GM18517 (cell line): ENCODE measurements around the gene TERT.
"Not testable (repeated sequence)": the region's sequence is repeated elsewhere in the genome, so short reads cannot be mapped to it uniquely, and the experiment has no call there.

Source experiments
- ATAC-seq: cut with Tn5 transposase; IDR thresholded peaks from one replicate; pipeline ENCODE4 v1.9.1; 2021; ENCODE audit warnings: mild to moderate bottlenecking, moderate library complexity; ENCODE audit not compliant: unreplicated experiment

Gene TERT

DNA sequence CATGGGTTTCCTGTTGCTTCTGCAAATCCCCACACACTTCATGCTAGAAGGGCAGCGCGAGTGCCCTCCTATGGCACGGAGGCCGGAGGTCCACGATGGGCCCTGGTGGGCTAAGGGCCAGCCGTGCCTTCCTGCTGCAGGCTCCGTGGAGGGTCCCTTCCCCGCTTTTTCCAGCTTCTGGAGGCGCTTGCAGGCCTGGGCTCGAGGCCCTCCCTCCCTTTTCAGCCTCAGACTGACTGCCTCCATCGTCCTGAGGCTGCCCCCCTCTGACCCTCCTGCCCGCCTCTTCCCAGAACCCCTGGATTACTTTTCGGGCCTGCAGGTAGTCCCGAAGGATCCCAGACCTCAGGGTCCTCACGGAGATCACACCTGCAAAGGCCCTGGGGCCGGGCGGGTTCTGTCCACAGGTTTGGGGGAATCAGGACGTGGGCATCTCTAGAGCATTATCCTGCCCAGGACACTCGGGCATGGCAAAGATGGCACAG lies 3.2 kb upstream of the TERT start:
- no peak for ATAC-seq

DNA sequence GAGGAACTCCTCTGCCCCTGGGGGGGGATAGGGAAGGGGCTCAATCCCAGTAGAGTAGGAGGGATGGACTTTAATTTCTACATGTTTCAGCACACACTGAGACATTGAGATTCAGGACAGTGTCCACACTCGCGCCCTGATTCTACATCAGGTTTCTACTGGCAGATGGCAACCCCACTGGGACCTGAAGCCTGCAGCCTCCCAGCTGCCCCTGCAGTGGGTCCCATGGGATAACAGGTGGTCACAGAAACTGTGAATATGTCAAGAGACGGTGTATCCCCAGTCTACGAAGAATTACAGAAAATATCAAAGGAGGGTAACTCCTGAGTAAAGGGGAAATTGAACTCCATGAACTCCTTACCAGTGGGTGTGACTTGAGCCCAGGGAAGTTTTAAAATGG lies 2.4 kb upstream of the TERT start:
- no peak for ATAC-seq

DNA sequence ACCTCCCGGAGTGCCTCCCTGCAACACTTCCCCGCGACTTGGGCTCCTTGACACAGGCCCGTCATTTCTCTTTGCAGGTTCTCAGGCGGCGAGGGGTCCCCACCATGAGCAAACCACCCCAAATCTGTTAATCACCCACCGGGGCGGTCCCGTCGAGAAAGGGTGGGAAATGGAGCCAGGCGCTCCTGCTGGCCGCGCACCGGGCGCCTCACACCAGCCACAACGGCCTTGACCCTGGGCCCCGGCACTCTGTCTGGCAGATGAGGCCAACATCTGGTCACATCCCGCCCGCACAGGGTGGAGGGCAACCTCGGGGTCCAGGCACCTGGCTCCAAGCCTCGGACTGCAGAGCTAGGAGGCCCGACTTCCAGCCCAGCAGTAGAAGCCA lies 776 bp upstream of the TERT start:
- no peak for ATAC-seq

DNA sequence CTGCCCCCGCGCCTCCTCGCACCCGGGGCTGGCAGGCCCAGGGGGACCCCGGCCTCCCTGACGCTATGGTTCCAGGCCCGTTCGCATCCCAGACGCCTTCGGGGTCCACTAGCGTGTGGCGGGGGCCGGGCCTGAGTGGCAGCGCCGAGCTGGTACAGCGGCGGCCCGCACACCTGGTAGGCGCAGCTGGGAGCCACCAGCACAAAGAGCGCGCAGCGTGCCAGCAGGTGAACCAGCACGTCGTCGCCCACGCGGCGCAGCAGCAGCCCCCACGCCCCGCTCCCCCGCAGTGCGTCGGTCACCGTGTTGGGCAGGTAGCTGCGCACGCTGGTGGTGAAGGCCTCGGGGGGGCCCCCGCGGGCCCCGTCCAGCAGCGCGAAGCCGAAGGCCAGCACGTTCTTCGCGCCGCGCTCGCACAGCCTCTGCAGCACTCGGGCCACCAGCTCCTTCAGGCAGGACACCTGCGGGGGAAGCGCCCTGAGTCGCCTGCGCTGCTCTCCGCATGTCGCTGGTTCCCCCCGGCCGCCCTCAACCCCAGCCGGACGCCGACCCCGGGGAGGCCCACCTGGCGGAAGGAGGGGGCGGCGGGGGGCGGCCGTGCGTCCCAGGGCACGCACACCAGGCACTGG lies 548 bp downstream of the TERT start:
- ATAC-seq = no peak

DNA sequence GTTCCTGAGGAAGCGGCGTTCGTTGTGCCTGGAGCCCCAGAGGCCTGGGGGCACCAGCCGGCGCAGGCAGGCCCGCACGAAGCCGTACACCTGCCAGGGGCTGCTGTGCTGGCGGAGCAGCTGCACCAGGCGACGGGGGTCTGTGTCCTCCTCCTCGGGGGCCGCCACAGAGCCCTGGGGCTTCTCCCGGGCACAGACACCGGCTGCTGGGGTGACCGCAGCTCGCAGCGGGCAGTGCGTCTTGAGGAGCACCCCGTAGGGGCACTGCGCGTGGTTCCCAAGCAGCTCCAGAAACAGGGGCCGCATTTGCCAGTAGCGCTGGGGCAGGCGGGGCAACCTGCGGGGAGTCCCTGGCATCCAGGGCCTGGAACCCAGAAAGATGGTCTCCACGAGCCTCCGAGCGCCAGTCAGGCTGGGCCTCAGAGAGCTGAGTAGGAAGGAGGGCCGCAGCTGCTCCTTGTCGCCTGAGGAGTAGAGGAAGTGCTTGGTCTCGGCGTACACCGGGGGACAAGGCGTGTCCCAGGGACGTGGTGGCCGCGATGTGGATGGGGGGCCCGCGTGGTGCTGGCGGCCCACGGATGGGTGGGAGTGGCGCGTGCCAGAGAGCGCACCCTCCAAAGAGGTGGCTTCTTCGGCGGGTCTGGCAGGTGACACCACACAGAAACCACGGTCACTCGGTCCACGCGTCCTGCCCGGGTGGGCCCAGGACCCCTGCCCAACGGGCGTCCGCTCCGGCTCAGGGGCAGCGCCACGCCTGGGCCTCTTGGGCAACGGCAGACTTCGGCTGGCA lies 1.3 kb downstream of the TERT start:
- ATAC-seq = no peak

DNA sequence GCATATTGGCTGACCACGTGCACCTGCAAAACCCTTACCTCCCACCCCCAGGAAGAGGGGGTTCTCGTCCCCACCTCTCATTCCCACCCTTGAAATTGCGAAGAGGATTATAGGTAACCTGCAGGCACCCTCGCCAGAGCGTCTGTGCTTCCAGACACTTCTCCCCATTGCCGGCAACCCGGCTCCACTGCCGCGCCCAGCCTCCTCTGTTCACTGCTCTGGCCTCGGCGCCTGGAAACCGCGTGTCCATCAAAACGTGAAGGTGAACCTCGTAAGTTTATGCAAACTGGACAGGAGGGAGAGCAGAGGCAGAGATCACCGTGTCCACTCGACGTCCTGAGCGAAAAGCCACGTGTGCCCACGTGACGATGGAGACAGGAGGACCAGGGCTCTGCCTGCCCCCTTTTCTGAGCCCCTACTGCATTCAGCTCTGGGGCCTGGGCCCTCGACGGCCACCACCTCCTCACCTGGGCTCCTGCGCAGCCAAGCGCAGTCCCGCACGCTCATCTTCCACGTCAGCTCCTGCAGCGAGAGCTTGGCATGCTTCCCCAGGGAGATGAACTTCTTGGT lies 1.9 kb downstream of the TERT start:
- ATAC-seq = no peak

DNA sequence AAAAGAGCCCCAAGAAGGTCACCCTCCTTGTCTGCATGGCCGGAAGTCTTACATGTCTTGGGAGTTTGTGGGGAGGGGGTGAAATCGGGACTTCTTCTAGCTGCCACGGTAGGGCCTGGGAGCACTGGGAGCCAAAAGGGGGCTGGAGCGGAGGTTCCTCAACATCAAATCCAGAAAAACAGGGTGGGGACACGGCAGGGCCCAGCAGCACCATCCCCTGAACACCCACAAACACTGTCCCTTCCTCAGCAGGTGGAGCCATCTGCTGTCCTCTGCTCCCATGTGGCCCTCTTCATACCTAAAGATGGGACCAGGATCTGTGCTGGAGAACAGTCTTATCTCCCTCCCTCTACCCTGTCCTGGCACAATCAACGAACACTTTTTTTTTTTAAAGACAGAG lies 2.7 kb downstream of the TERT start:
- ATAC-seq = no peak

DNA sequence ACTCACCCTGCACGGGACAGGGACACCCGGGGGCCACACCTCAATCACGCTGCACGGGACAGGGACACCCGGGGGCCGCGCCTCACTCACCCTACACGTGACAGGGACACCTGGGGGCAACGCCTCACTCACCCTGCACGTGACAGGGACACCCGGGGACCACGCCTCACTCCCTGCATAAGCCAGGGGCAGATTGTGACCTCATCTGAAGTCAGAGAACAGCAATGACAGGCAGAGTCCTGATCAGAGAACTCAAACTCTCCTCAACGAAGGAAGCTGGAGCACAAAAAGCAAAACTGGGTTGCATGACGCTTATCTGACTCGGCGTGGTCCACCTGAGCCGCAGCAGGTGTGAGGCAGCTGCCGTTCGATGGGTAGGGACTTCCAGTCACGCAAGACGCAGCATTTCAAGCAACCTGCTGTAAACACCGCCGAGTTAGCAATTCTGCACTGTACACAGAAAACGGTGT lies 3.2 kb downstream of the TERT start:
- no peak for ATAC-seq

DNA sequence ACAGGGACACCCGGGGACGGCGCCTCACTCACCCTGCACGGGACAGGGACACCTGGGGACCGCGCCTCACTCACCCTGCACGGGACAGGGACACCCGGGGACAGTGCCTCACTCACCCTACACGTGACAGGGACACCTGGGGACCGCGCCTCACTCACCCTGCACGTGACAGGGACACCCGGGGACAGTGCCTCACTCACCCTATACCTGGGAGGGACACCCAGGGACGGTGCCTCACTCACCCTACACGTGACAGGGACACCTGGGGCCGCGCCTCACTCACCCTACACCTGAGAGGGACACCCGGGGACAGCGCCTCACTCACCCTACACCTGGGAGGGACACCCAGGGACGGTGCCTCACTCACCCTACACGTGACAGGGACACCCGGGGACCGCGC lies 3.9 kb downstream of the TERT start:
- not testable (repeated sequence) for ATAC-seq

DNA sequence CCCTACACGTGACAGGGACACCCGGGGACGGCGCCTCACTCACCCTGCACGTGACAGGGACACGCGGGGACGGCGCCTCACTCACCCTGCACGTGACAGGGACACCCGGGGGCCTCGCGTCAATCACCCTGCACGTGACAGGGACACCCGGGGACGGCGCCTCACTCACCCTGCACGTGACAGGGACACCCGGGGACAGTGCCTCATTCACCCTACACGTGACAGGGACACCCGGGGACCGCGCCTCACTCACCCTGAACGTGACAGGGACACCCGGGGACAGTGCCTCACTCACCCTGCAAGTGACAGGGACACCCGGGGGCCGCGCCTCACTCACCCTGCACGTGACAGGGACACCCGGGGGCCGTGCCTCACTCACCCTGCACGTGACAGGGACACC lies 5.3 kb downstream of the TERT start:
- ATAC-seq = not testable (repeated sequence)

DNA sequence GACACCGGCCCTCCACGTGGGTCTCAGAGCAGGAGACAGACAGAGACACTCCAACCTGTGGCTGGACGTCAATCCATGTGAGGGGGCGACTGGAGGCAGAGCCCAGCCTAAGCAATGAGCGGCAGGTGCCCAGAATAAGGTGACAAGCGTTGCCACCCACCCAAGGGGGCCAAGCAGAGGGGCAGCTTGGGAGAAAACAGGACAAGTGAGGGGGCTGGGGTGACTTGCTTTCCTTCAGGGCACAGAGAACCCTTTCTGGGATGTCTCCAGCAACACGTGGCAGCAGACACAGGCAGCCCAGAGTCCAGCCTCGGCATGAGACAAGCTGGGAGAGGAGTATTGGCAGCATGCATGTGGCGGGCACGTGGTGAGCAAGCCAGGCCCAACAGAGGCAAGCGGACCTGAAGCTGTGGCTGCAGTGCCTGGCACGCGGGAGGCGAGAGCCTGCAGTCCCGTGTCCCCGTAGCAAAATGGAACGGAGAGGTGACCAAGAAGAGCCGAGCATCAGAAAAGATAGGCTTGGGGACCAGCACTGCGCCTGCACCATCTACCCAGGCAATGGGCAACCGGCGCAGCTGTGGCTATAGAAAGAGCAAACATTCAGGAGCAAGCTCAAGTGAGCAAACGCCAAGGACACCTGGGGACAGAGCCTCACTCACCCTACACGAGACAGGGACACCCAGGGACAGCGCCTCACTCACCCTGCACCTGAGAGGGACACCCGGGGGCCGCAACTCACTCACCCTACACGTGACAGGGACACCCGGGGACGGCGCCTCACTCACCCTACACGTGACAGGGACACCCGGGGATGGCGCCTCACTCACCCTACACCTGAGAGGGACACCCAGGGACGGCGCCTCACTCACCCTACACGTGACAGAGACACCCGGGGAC lies 6.2 kb downstream of the TERT start:
- ATAC-seq = no peak

DNA sequence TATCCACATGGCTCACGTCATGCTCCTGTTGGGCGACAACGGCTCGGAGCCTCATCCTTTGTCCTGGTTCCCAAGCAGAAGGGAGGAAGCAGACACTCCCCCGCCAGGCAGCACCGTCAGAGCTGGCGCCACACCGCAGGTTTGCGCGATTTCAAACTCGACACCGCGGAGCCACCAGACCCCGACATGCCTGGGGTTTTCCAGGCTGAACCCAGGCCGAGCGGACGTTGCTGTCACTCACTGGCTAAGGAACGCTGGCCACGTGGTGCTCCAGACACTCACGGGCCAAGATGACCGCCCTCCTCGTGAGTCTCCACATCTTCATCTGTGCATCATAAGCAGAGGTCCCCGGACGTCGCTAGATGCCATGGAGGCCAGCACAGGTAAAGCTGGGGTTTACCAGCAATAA lies 9.0 kb downstream of the TERT start:
- ATAC-seq = no peak

DNA sequence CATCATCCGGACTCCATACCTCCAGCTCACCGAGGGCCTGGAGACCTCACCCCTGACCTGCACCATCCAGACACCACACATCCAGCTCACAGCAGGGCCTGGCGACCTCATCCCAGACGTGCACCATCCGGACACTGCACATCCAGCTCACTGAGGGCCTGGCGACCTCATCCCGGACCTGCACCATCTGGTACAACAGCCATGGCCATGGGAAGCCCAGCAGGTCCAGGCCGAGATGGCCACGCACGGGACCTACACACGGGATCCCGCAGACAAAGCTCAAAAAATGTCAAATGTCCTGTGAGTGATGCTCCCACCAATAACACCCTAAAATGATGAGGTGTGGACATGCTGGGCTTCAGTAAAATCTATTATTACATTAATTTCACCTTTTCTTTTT lies 9.7 kb downstream of the TERT start:
- ATAC-seq = no peak

DNA sequence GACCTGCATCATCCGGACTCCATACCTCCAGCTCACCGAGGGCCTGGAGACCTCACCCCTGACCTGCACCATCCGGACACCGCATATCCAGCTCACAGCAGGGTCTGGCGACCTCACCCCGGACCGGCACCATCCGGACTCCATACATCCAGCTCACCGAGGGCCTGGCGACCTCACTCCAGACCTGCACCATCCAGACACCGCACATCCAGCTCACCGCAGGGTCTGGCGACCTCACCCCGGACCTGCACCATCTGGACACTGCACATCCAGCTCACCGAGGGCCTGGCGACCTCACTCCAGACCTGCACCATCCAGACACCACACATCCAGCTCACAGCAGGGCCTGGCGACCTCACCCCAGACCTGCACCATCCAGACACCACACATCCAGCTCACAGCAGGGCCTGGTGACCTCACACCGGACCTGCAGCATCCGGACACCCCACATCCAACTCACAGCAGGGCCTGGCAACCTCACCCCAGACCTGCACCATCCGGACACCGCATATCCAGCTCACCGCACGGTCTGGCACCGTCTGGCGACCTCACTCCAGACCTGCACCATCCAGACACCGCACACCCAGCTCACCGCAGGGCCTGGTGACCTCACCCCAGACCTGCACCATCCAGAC lies 10.4 kb downstream of the TERT start:
- ATAC-seq = not testable (repeated sequence)

DNA sequence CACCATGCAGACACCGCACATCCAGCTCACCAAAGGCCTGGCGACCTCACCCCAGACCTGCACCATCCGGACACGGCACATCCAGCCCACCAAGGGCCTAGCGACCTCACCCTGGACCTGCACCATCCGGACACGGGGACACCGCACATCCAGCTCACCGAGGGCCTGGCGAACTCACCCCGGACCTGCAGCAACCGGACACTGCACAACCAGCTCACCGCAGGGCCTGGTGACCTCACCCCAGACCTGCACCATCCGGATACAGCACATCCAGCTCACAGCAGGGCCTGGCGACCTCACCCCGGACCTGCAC lies 11.2 kb downstream of the TERT start:
- not testable (repeated sequence) for ATAC-seq

DNA sequence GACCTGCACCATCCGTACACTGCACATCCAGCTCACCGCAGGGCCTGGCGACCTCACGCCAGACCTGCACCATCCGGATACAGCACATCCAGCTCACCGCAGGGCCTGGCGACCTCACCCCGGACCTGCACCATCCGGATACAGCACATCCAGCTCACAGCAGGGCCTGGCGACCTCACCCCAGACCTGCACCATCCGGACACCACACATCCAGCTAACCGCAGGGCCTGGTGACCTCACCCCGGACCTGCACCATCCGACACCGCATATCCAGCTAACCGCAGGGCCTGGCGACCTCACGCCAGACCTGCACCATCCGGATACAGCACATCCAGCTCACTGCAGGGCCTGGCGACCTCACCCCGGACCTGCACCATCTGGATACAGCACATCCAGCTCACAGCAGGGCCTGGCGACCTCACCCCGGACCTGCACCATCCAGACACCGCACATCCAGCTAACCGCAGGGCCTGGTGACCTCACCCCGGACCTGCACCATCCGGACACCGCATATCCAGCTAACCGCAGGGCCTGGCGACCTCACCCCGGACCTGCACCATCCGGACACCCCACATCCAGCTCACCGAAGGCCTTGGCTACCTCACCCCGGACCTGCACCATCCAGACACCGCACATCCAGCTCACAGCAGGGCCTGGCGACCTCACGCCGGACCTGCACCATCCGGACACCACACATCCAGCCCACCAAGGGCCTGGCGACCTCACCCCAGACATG lies 11.7 kb downstream of the TERT start:
- not testable (repeated sequence) for ATAC-seq

DNA sequence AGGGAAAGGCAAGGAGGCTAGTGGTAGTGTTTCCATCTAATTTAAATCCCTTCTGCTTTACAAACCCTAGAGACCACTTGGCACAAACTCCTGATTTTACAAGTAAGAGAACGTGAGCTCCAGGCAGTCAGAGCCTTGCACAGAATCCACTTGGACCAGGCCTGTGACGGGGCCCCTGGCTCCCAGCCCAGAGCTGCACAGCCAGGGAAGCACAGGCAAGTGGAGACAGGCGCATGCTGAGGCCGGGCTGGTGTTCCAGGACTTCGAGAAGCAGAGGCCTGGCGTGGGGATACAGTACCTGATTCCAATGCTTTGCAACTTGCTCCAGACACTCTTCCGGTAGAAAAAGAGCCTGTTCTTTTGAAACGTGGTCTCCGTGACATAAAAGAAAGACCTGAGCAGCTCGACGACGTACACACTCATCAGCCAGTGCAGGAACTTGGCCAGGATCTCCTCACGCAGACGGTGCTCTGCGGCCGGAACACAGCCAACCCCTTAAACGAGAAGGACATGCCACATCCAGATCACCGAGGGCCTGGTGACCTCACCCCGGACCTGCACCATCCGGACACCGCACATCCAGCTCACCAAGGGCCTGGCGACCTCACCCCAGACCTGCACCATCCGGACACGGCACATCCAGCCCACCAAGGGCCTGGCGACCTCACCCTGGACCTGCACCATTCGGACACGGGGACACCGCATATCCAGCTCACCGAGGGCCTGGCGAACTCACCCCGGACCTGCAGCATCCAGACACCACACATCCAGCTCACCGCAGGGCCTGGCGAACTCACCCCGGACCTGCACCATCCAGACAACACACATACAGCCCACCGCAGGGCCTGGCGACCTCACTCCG lies 12.5 kb downstream of the TERT start:
- ATAC-seq = no peak

DNA sequence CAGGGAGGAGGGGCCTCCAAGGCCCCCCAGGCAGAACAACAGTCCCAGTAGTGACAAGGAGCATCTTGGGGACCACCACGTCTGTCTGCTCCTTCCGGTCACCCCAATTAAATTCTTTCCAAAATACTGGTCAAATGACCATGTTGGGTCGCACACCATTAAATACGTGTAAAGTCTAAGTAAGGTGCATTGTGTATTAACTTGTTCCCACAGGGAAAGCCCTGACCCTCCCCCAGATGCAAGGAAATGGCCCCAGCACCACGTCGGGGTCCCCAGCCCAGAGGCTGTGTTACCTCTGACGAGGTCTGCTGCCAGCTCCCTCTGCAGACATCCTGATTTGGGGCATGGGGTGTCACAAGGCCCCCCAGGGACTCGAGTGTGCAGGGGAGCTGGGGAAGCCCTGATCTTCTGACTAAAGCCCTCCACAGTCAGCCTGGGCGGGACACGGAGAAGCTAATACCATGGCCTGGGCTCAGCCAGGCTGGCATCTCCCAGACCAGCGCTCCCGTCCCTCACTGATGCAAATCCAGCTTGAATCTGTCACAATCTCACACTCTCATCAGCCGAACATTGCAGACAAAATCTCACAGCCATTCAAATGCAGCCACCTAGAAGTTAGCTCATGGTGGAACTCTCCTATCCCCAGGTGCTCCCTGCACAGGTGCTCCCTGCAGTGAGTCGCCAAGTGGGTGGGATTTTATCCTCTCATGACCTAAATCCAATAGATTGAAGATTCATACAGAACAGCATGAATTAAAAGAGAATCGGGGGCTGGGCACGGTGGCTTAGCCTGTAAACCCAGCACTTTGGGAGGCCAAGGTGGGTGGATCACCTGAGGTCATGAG lies 13.6 kb downstream of the TERT start:
- ATAC-seq = no peak
